Stimulated activated naive CD8-positive, alpha-beta T cell treated with anti-CD3 and anti-CD28 coated beads, Interleukin-15, amount 100 ng/mL, for 72 hours (primary cell): ENCODE results near the gene SUV39H1.

Experiments
- ATAC-seq: fragments of 150-1000 bp; cut with Tn5 transposase; 2 replicates; pipeline ENCODE4 v1.10.0; 2021; ENCODE audit warnings: mild to moderate bottlenecking, moderate library complexity
- DNase-seq, 2 donors: peaks; one replicate each; pipeline ENCODE4 v3.0.0; 2021 to 2022
- H3K27ac Mint-ChIP-seq, 2 donors: one replicate each; pipeline ENCODE4 v1.8.0; 2022; ENCODE audit warnings: mild to moderate bottlenecking in 2 of 2, mixed read lengths in 2 of 2, moderate library complexity in 2 of 2
- H3K27me3 Mint-ChIP-seq: one replicate; pipeline ENCODE4 v1.8.0; 2022; ENCODE audit warnings: mixed read lengths
- H3K4me1 Mint-ChIP-seq: one replicate; pipeline ENCODE4 v1.8.0; 2022; ENCODE audit warnings: mild to moderate bottlenecking, mixed read lengths
- H3K4me3 Mint-ChIP-seq, 2 donors: one replicate each; pipeline ENCODE4 v1.8.0; 2022; ENCODE audit warnings: mild to moderate bottlenecking in 2 of 2, mixed read lengths in 2 of 2, moderate library complexity in 1 of 2
- H3K9me3 Mint-ChIP-seq, 2 donors: one replicate each; pipeline ENCODE4 v1.8.0; 2022; ENCODE audit warnings: mixed read lengths in 2 of 2

The SUV39H1 gene

GRCh38 chrX:48698306-48698705, 1.8 kb downstream of the SUV39H1 start:
- no peak overlapping the region for H3K27ac Mint-ChIP-seq

DNA sequence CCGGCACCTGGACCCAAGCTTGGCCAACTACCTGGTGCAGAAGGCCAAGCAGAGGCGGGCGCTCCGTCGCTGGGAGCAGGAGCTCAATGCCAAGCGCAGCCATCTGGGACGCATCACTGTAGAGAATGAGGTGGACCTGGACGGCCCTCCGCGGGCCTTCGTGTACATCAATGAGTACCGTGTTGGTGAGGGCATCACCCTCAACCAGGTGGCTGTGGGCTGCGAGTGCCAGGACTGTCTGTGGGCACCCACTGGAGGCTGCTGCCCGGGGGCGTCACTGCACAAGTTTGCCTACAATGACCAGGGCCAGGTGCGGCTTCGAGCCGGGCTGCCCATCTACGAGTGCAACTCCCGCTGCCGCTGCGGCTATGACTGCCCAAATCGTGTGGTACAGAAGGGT, 3.7 kb downstream of the SUV39H1 start:
- no peak for ATAC-seq

More at GRCh38 chrX:48698306-48698705, 1.8 kb downstream of the SUV39H1 start:
- Mint-ChIP-seq H3K4me3 (peak overlapping the region in 1 of 2 donors; percentile 94), H3K9me3 (no peaks in the 10 kb centered on the region), H3K27me3 (no peaks in the 10 kb centered on the region), H3K4me1 (peaks cover 53% of the 10 kb centered on the region)
- ATAC-seq: no peak
- DNase-seq: no peak

DNA sequence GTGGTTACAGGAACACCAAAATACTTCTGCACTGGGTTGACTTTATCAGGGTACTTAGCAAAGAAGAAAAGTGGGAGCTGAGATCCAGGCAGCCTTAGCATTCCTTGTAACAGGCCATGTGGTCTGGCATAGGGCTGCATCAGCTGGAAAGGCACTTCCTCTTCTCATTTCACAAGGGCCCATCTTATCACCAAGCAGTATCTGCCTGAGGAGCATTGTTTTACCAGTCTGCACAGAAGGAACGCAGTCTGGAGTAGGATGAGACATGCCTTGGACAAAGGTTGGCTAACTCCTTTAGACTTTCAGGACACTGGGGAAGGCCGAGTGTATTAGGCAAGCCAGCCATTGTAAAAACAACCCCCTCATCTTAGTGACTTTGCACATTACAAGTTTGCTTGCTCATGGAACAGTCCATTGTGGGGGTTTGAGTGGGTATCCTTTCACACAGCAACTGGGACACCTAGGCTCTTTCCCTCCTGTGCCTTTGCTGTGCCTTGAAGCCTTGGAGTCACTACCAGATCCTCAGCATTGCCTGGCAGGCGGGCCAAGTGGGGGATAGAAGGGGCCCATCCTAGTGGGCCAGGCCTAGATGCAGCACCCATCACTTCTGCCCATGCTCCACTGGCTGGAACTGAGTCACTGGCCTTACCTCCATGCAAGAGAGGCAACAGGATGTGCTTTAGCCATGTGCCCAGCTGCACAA, 4.6 kb downstream of the SUV39H1 start:
- no peak for ATAC-seq
- H3K27ac Mint-ChIP-seq: no peak overlapping the region
- no peak overlapping the region for H3K4me3 Mint-ChIP-seq
- no peak for DNase-seq
- no peaks in the 10 kb centered on the region for H3K9me3 Mint-ChIP-seq
- peaks cover 50% of the 10 kb centered on the region for H3K4me1 Mint-ChIP-seq
- H3K27me3 Mint-ChIP-seq: no peaks in the 10 kb centered on the region

More for the DNA sequence above, 3.7 kb downstream of the SUV39H1 start:
- DNase-seq: no peak
- H3K4me3 Mint-ChIP-seq: no peak overlapping the region
- H3K27ac Mint-ChIP-seq: no peak overlapping the region
- H3K9me3 Mint-ChIP-seq: no peaks in the 10 kb centered on the region
- no peaks in the 10 kb centered on the region for H3K27me3 Mint-ChIP-seq
- peaks cover 59% of the 10 kb centered on the region for H3K4me1 Mint-ChIP-seq

- DNase-seq (no peak), ATAC-seq (no peak)
- peaks cover 50% of the 10 kb centered on the region for H3K4me1 Mint-ChIP-seq
- no peaks in the 10 kb centered on the region for H3K9me3 Mint-ChIP-seq
- H3K4me3 Mint-ChIP-seq: no peak overlapping the region
- H3K27me3 Mint-ChIP-seq: no peaks in the 10 kb centered on the region
- H3K27ac Mint-ChIP-seq: peak overlapping the region in 1 of 2 donors; percentile 67
Measured at GRCh38 chrX:48702032-48702431, 5.5 kb downstream of the SUV39H1 start.

DNA sequence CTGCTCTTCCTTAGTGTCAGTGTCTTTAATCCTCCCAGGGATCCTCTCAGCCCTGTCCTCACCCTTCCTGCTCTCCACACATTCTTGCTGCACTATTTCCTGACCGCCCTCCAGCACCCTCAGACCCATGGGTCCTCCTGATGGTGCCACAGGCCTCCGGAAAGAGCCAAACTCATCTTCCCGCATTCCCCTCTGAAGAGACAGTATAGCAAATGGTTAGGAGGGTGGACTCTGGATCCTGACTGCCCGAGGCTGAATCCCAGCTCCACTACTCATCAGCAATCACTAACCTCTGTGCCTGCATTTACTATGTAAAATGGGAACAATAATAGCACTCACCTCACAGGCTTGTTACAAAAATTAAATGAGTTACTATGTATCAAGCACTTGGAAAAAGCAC, 6.2 kb downstream of the SUV39H1 start:
- H3K27me3 Mint-ChIP-seq: no peaks in the 10 kb centered on the region
- H3K4me3 Mint-ChIP-seq: no peak overlapping the region
- H3K27ac Mint-ChIP-seq: peak overlapping the region in 1 of 2 donors; percentile 2
- ATAC-seq (no peak), DNase-seq (no peak)
- peaks cover 43% of the 10 kb centered on the region for H3K4me1 Mint-ChIP-seq
- H3K9me3 Mint-ChIP-seq: no peaks in the 10 kb centered on the region

GRCh38 chrX:48703228-48703627, 6.7 kb downstream of the SUV39H1 start:
- ATAC-seq (no peak), DNase-seq (no peak)
- peaks cover 43% of the 10 kb centered on the region for H3K4me1 Mint-ChIP-seq
- H3K9me3 Mint-ChIP-seq: no peaks in the 10 kb centered on the region
- no peak overlapping the region for H3K27ac Mint-ChIP-seq
- no peaks in the 10 kb centered on the region for H3K27me3 Mint-ChIP-seq
- H3K4me3 Mint-ChIP-seq: no peak overlapping the region

DNA sequence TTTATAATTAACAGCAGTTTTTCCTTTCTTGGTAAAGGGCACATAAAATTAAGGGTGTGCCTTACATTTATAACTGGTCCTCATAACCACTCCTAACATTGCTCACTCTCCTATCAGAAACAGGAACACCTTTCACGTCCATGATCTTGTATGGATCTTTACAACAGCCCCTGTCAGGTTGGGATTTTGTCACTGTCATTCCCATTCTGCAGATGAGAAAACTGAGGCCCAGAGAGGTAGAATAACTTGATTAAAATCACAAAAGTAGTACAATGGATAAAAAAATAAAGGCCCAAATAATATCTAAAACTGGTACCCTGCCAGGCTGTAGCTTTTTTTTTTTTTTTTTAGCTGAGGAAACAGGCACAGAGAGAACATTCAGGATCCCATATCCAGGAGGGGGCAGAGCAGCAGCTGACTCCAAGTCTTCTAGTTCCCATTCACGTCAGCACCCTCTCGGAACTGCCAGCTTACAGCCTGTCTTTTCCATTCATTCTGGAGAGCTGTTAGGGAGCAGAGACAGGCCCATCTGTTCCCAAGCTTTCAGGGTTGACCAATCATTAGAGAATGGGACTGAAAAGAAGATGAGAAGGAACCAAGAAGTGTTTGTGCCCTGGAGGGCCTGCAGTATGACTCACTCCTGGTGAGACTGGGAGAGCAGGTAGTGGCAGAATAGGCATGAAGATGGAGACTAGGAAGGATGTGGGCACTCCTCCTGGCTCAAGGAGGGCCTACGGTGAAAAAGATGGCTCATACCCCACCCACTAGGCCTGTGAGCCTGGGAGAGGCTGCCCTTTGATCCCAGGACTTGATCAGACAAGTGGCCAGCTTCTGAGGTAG, 7.3 kb downstream of the SUV39H1 start:
- Mint-ChIP-seq H3K9me3 (no peaks in the 10 kb centered on the region), H3K4me3 (no peak overlapping the region), H3K27ac (peak overlapping the region in 1 of 2 donors; percentile 73), H3K27me3 (no peaks in the 10 kb centered on the region), H3K4me1 (peaks cover 43% of the 10 kb centered on the region)
- ATAC-seq (no peak), DNase-seq (no peak)

DNA sequence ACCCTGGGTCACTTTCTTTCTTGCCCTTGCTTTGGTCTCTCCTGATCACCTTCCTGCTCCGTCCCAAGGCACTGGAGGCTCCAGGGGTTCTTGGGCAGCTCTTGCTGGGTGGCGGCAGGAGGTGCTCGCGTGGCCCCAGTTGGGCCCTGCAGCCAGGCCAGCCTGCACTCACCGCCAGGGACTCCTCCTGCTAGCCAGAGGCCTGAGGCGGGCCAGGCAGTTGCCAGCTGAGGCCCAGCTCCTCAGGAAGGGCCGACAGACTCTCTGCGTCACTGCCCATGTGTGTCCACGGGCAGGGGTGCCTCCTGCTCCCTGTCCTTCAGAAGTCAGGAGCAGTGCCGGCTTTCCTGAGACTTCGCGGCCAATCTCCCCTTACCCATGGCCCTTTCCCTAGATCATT, 9.3 kb downstream of the SUV39H1 start:
- DNase-seq: no peak
- peaks cover 36% of the 10 kb centered on the region for H3K4me1 Mint-ChIP-seq
- H3K27me3 Mint-ChIP-seq: no peaks in the 10 kb centered on the region
- no peak overlapping the region for H3K27ac Mint-ChIP-seq
- H3K9me3 Mint-ChIP-seq: no peaks in the 10 kb centered on the region
- H3K4me3 Mint-ChIP-seq: no peak overlapping the region
- ATAC-seq: no peak

DNA sequence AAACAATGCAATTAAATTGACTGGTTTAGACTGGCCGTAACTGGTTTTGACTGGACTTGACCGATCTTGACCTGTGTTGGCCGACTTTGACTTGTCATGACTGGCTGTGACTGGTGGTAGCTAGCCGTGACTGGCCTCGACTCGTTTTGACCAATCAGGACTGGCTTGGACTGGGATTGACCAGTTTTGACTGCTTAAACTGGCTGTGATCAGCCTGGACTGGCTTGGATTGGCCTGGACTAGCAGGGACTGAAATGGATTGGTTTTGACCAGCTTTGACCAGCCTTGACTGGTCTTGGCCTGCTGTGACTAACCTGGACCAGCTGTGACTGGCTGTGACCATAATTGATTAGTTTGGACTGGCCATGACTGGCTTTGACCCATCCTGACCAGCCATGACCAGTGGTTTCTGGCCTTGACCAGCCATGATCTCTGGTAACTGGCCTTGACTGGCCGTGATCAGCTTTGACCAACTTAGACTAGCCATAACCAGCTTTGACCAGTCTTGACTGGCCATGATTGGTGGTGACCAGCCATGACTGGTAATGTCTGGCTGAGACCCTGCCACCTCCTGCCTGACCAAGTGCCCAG, 13.1 kb downstream of the SUV39H1 start:
- no peak for ATAC-seq
- no peak overlapping the region for H3K4me3 Mint-ChIP-seq
- H3K27me3 Mint-ChIP-seq: no peaks in the 10 kb centered on the region
- H3K4me1 Mint-ChIP-seq: peaks cover 49% of the 10 kb centered on the region
- no peak for DNase-seq
- H3K9me3 Mint-ChIP-seq: no peaks in the 10 kb centered on the region
- H3K27ac Mint-ChIP-seq: no peak overlapping the region

DNA sequence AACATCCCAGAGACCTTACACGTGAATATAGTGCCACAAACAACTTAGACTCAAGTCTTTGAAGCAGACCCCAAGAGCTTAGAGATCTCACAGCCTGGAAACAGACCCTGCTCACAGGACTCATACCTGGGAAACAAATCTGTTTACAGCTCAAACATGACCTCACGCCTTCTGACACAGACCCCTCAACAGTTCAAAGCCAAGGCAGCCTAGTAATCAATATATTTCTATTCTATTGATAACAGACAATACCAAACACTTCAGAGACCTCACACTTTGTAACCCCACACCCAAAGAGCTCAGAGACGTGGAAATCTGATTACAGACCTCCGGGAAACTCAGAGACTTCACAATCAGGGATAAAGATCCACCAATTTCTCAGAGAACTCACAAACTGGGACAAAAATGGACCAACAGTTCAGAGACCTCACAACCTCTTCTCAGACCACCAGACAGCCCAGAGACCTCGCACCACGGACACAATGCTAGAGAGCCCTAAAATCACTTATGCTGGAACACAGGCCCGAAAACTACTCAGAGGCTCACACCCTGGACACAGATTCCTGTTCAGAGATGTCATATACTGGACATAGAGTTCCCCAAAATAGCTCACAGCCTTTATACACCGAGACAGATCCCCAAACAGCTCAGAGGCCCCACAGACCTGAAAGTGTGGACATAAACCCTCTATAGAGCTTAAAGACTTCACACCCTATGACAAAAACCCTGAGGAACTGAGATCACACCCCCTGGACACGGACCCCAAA, 14.8 kb downstream of the SUV39H1 start:
- Mint-ChIP-seq H3K4me3 (peak overlapping the region; percentile 43 to 75), H3K27me3 (no peaks in the 10 kb centered on the region), H3K9me3 (no peaks in the 10 kb centered on the region), H3K4me1 (peaks cover 60% of the 10 kb centered on the region), H3K27ac (no peak overlapping the region)
- DNase-seq (no peak), ATAC-seq (no peak)

DNA sequence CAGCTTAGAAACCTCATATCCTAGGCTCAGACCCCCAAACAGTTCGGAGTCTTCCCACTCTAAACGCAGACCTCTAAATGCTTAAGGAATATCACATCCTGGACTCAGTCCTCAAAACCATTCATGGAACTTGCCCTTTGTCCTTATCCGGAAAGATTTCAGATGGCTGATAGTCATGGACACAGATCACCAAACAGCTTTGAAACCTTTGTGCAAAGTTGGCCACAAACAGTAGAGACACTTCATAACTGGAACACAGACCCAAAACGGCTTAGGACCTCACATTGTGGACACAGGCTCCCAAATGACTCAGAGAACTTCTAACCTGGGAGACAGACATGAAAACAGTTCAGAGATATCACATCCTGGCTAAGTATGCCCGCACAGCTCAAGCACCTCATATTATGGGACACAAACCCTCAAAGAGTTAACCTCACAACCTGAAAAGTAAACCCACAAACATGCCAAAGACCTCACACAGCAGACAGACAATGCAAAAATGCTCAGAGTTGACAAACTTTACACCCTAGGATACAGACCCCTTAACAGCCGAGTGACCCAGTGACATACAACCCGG, 15.5 kb downstream of the SUV39H1 start:
- peak overlapping the region; percentile 8 to 63 for H3K27ac Mint-ChIP-seq
- H3K4me3 Mint-ChIP-seq: peak overlapping the region; percentile 43 to 75
- no peaks in the 10 kb centered on the region for H3K27me3 Mint-ChIP-seq
- peak; percentile 16 for ATAC-seq
- peaks cover 67% of the 10 kb centered on the region for H3K4me1 Mint-ChIP-seq
- no peak for DNase-seq
- H3K9me3 Mint-ChIP-seq: no peaks in the 10 kb centered on the region

DNA sequence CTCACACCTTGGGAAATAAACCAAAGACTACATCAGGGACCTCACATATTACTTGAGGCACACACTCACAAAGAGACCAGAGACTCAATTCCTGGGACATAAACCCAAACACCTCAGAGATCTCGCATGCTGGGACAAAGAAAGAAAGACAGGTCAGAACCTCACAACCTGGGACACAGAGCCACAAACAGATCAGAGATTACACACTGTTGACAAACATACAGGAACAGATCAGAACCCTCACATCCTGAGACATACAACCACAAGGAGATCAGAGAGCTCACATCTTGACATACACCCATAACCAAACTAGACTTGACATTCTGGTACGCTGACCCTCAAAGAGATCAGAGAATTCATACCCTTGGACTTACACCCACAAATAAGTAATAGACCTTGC, 17.3 kb downstream of the SUV39H1 start:
- peaks cover 79% of the 10 kb centered on the region for H3K4me1 Mint-ChIP-seq
- ATAC-seq: peak; percentile 61
- H3K27me3 Mint-ChIP-seq: no peaks in the 10 kb centered on the region
- peak overlapping the region; percentile 43 to 75 for H3K4me3 Mint-ChIP-seq
- DNase-seq: no peak
- peak overlapping the region; percentile 10 to 83 for H3K27ac Mint-ChIP-seq
- H3K9me3 Mint-ChIP-seq: no peaks in the 10 kb centered on the region

GRCh38 chrX:48714573-48714972, 18.0 kb downstream of the SUV39H1 start:
- H3K27ac Mint-ChIP-seq: peak overlapping the region in 1 of 2 donors; percentile 53

DNA sequence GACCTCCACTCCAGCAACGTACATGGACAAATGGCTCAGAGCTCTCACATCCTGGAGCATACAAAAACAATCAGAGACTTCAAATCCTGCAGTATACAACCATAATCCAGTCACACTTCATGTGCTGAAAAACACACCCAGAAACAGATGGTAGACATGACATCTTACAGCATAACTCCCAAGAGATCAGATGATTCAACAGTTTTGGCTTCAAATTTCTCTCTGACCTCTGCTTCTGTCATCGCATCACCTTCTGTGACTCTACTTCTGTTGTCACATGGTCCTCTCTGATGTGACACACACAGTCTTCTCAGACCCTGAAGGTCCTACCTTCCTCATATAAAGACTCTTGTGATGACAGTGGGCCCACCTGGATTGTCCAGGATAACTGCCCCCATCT, 18.5 kb downstream of the SUV39H1 start:
- H3K4me3 Mint-ChIP-seq: peak overlapping the region in 1 of 2 donors; percentile 47

More at GRCh38 chrX:48714573-48714972, 18.0 kb downstream of the SUV39H1 start:
- no peaks in the 10 kb centered on the region for H3K9me3 Mint-ChIP-seq
- peak overlapping the region; percentile 43 to 47 for H3K4me3 Mint-ChIP-seq
- no peak for ATAC-seq
- no peaks in the 10 kb centered on the region for H3K27me3 Mint-ChIP-seq
- DNase-seq: no peak
- H3K4me1 Mint-ChIP-seq: peaks cover 85% of the 10 kb centered on the region

More for the DNA sequence above, 18.5 kb downstream of the SUV39H1 start:
- ATAC-seq (no peak), DNase-seq (no peak)
- H3K27me3 Mint-ChIP-seq: no peaks in the 10 kb centered on the region
- peaks cover 85% of the 10 kb centered on the region for H3K4me1 Mint-ChIP-seq
- no peaks in the 10 kb centered on the region for H3K9me3 Mint-ChIP-seq
- H3K27ac Mint-ChIP-seq: peak overlapping the region in 1 of 2 donors; percentile 53
